Natural killer cell treated with Interleukin-12 subunit alpha and Interleukin-12 subunit beta and Interleukin-15 and Interleukin-18, amount 100 ng/mL, for 72 hours (primary cell): ENCODE results near the gene SEPTIN10. TPM values are rescaled to one million over a fixed set of nuclear protein-coding genes. Genes with fewer than 3 reads are reported as not detected.
"Not testable (repeated sequence)": the region's sequence is repeated elsewhere in the genome, so short reads cannot be mapped to it uniquely, and the experiment has no call there.

Experiments
- ATAC-seq, 2 donors: fragments of 150-1000 bp; cut with Tn5 transposase in 1 of 2; sonication (Bioruptor Pico), chemical (Tn5 transposase) in 1 of 2; 2 replicates each; pipeline ENCODE4 v1.10.0; 2021
- DNase-seq: peaks from one replicate; pipeline ENCODE4 v3.0.0; 2022; ENCODE audit warnings: low spot score
- H3K27ac Mint-ChIP-seq, 2 donors: 1 replicate in 1 of 2; 2 replicates in 1 of 2; pipeline ENCODE4 v1.8.0; 2022; ENCODE audit warnings: mixed read lengths in 2 of 2, mild to moderate bottlenecking in 1 of 2, moderate library complexity in 1 of 2
- H3K27me3 Mint-ChIP-seq, 2 donors: 1 replicate in 1 of 2; 2 replicates in 1 of 2; pipeline ENCODE4 v1.8.0; 2022; ENCODE audit warnings: mixed read lengths in 2 of 2
- H3K36me3 Mint-ChIP-seq: one replicate; pipeline ENCODE4 v1.8.0; 2022; ENCODE audit warnings: mixed read lengths
- H3K4me1 Mint-ChIP-seq, 2 donors: 1 replicate in 1 of 2; 2 replicates in 1 of 2; pipeline ENCODE4 v1.8.0; 2022; ENCODE audit warnings: low read depth in 2 of 2, mixed read lengths in 2 of 2, mild to moderate bottlenecking in 1 of 2
- H3K4me3 Mint-ChIP-seq: one replicate; pipeline ENCODE4 v1.8.0; 2022; ENCODE audit warnings: mixed read lengths
- H3K9me3 Mint-ChIP-seq: 2 replicates; pipeline ENCODE4 v1.8.0; 2022; ENCODE audit warnings: mixed read lengths
- total RNA-seq, 2 donors: library from RNA; stranded (reverse); gene quantifications; one replicate each; pipeline ENCODE4 v1.2.3, GENCODE V29; 2022

Gene SEPTIN10
- total RNA-seq, 2 donors from 2014 or later = 0.64 to 1.9 TPM

DNA sequence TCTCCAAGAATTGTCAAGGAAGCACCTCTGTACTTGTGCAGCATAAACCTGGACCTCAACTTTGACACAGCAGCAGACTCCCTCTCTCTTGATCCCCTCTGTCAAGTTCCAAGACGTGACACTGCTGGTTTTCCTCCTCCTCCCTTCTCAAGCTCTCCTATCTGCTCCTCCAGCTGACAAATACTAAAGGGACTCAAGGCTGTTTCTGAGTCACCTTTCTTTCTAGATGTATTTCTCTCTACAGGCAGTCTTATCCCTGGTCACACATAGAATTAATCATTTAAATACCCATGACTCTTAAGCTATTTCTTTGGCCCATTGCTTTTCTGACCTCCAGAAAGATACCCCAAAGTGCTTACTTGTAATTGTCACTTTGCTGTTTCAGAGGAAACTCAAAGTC is 53.5 kb downstream of the SEPTIN10 start:
- H3K36me3 Mint-ChIP-seq = no peaks in the 10 kb centered on the region
- H3K27ac Mint-ChIP-seq = no peak overlapping the region
- no peak for DNase-seq
- peaks cover 15 to 25% of the 10 kb centered on the region in 2 donors for H3K27me3 Mint-ChIP-seq
- ATAC-seq = no peak
- no peaks in the 10 kb centered on the region for H3K9me3 Mint-ChIP-seq
- no peak overlapping the region for H3K4me3 Mint-ChIP-seq
- H3K4me1 Mint-ChIP-seq = no peaks in the 10 kb centered on the region

GRCh38 chr2:109558076-109558882 is 55.5 kb downstream of the SEPTIN10 start:
- Mint-ChIP-seq H3K9me3 (no peaks in the 10 kb centered on the region), H3K4me1 (no peaks in the 10 kb centered on the region), H3K27me3 (peaks cover 20 to 32% of the 10 kb centered on the region in 2 donors), H3K27ac (no peak overlapping the region), H3K36me3 (no peaks in the 10 kb centered on the region), H3K4me3 (no peak overlapping the region)
- no peak for DNase-seq
- peak; percentile 48 to 62 for ATAC-seq

- Mint-ChIP-seq H3K4me3 (no peak overlapping the region), H3K27ac (no peak overlapping the region), H3K36me3 (no peaks in the 10 kb centered on the region), H3K27me3 (peaks cover 19 to 32% of the 10 kb centered on the region in 2 donors), H3K9me3 (no peaks in the 10 kb centered on the region), H3K4me1 (no peaks in the 10 kb centered on the region)
- DNase-seq = no peak
- no peak for ATAC-seq
Measured at GRCh38 chr2:109557309-109557708, 56.5 kb downstream of the SEPTIN10 start.

DNA sequence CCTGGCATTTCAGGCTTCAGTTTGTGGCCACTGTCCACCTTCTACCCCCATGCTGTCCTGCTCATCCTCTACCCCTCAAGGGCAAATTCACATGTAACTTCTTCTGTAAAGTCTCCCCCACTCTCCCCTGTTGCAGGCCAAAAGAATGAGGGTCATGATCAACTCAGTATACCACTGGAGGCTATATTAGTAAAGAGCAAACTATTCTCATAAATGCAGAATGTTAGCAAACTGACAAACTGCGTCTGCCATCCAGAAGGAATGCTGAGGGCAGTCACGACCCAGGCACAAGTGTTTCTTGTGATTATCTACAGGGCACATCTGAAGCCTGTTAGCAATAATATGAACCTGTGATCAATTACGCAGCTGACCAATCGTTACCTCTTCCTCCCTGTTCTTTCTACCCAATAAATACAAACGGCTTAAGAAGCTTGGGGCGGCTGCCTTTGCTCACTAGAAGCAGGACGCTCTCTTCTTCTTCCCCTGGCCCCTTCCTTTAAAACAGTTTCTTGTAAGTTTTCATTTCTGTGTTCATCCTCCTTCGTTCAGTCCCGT is 58.3 kb downstream of the SEPTIN10 start:
- no peak overlapping the region for H3K27ac Mint-ChIP-seq

GRCh38 chr2:109554758-109555157 is 59.0 kb downstream of the SEPTIN10 start:
- H3K27me3 Mint-ChIP-seq = peaks cover 10 to 20% of the 10 kb centered on the region in 2 donors
- no peaks in the 10 kb centered on the region for H3K4me1 Mint-ChIP-seq
- DNase-seq (no peak), ATAC-seq (peak in 1 of 2 donors; percentile 43)
- H3K4me3 Mint-ChIP-seq = no peak overlapping the region
- H3K9me3 Mint-ChIP-seq = no peaks in the 10 kb centered on the region
- no peak overlapping the region for H3K27ac Mint-ChIP-seq
- H3K36me3 Mint-ChIP-seq = no peaks in the 10 kb centered on the region

More for the DNA sequence above, 58.3 kb downstream of the SEPTIN10 start:
- H3K36me3 Mint-ChIP-seq = no peaks in the 10 kb centered on the region
- peaks cover 13 to 22% of the 10 kb centered on the region in 2 donors for H3K27me3 Mint-ChIP-seq
- no peak overlapping the region for H3K4me3 Mint-ChIP-seq
- DNase-seq = no peak
- no peaks in the 10 kb centered on the region for H3K4me1 Mint-ChIP-seq
- ATAC-seq = no peak
- no peaks in the 10 kb centered on the region for H3K9me3 Mint-ChIP-seq

DNA sequence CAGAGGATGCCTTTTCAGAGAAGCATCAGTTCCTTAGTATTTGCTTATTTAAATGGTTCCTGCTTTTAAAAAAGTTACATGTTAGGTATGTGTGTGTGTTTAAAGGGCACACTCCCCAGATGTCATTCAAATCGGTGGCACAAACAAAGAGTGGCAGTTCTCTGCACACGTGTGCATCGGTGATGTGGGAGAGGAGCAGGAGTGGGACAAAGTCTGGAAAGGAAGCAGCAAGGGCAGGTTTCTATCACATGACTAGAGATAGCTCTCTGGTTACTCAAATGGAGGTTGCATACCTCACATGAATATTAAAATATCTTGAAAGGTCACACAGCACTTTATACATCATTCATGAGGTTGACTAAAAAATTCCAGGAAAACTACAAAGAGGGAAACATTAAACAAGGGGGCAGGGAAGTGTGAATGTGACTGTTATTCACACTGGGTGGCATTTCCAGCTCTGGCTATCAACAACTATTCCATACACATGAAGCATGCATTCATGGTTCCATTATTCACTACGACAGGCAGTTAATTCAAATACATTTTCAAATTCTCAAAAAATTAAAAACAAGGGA is 64.7 kb downstream of the SEPTIN10 start:
- H3K4me3 Mint-ChIP-seq = no peak overlapping the region
- no peak for DNase-seq
- no peaks in the 10 kb centered on the region for H3K36me3 Mint-ChIP-seq
- H3K27me3 Mint-ChIP-seq = peaks cover 7 to 35% of the 10 kb centered on the region in 2 donors
- no peaks in the 10 kb centered on the region for H3K4me1 Mint-ChIP-seq
- H3K9me3 Mint-ChIP-seq = no peaks in the 10 kb centered on the region
- no peak for ATAC-seq
- H3K27ac Mint-ChIP-seq = no peak overlapping the region

DNA sequence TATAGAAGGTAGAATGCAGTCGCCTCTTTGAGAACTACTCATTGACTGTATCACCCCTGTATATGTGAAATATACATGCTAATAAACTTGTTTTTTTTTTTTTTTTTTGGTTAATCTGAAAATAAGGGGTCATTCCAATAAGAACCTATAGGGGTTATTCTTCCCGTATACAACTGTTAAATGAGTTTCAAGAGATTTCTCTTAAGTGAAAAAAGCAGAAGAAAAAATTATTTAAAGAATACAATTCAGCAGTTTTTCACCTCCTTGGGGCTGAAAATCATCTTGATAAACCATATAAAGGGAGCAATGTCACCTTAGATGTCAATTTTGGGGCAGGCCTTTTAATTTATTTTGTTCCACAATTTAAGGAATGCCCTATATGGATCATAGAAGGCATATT is 66.5 kb downstream of the SEPTIN10 start:
- Mint-ChIP-seq H3K9me3 (no peaks in the 10 kb centered on the region), H3K27ac (no peak overlapping the region), H3K27me3 (peaks cover 7 to 38% of the 10 kb centered on the region in 2 donors), H3K4me3 (no peak overlapping the region), H3K36me3 (no peaks in the 10 kb centered on the region), H3K4me1 (no peaks in the 10 kb centered on the region)
- no peak for ATAC-seq
- DNase-seq = no peak

DNA sequence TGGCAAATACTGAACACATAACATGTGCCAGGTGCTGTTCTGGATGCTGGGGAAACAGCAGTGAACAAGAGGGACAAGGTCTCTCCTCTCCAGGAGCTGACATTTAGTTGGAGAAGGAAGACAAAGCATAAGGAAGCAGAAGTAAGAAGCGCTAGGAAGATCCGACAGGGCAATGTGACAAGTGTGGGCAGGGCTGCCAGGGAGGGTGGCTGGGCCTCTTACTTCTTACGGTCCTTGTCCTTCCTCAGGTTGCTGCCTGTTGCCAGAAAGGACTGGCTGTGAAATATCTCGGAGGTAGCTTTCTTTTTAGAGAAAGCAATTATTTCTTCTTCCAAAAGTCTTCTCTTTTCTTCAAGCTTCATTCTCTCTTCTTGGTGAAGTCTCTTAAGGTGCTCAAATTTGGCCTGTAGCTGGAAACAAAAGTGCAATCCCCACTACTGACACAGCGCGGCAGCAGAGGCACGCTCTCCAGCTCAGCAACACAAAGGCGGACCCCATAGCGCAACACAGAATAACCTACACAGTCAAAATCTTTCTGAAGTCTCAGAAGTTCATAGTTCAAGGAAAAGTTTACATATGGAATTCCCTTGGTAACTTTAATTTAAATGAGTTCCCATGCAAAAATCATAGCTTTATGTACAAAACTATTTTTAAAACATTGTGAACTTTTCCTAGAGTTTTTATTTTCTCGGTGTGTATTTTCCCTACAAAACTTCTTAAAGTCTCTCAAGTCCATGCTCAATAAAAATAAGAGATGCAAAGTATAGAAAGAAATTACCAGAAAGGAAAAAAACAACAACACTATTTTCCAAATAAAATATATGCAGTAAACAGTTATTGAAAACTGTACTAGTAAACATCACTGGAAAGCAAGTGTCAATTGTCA is 67.7 kb downstream of the SEPTIN10 start:
- ATAC-seq (peak; percentile 76 to 77), DNase-seq (peak; percentile 66)
- Mint-ChIP-seq H3K4me3 (no peak overlapping the region), H3K4me1 (no peaks in the 10 kb centered on the region), H3K27me3 (peaks cover 16 to 42% of the 10 kb centered on the region in 2 donors), H3K27ac (no peak overlapping the region), H3K36me3 (no peaks in the 10 kb centered on the region), H3K9me3 (no peaks in the 10 kb centered on the region)

DNA sequence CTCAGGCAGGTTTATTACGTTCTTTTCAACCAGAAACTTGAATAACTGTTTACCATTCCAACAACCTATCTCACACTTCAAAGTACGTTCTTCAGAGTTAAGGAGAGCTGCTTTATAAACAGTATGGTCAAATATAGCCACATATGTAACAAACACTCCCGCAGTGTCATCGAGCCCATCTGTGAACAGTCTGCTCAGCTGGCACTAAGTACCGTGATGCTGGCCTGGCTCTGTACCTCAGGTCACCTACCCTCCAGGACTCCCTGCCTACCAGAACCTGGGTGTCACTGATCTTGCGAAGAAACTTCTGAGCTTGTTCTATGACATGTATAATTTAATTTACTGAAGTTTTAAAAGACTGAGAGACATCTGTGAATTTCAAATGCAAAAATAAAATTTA is 71.4 kb downstream of the SEPTIN10 start:
- ATAC-seq (no peak), DNase-seq (no peak)
- Mint-ChIP-seq H3K27ac (no peak overlapping the region), H3K36me3 (no peaks in the 10 kb centered on the region), H3K4me3 (no peak overlapping the region), H3K27me3 (peaks cover 20 to 42% of the 10 kb centered on the region in 2 donors), H3K4me1 (no peaks in the 10 kb centered on the region), H3K9me3 (no peaks in the 10 kb centered on the region)

GRCh38 chr2:109538546-109538945 is 75.2 kb downstream of the SEPTIN10 start:
- H3K27me3 Mint-ChIP-seq = peaks cover 24 to 27% of the 10 kb centered on the region in 2 donors
- no peak overlapping the region for H3K27ac Mint-ChIP-seq
- no peaks in the 10 kb centered on the region for H3K36me3 Mint-ChIP-seq
- H3K4me1 Mint-ChIP-seq = no peaks in the 10 kb centered on the region
- no peak overlapping the region for H3K4me3 Mint-ChIP-seq
- ATAC-seq (no peak), DNase-seq (no peak)
- H3K9me3 Mint-ChIP-seq = no peaks in the 10 kb centered on the region

DNA sequence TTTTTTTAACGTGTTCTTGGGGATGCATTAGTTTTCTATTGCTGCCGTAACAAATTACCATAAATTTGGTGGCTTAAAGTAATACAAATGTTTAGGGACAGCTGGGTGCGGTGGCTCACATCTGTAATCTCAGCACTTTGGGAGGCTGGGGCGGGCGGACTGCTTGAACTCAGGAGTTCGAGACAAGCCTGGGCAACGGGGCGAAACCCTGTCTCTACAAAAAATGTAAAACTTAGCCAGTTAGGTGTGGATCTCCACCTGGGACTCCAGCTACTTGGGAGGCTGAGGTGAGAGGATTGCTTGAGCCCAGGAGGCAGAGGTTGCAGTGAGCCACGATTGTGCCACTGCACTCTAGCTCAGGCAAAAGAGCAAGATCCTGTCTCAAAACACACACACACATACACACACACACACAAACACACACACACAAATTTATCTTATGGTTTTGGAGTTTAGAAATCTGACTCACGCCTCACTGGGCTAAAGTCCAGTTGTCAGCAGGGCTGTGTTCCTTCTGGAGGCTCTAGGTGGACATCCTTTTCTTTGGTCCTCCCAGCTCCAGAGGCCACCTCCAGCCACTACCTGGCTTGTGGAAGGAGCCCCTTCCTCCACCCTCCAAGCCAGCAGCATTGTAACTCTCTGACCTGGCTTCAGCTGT is 76.1 kb downstream of the SEPTIN10 start:
- ATAC-seq (no peak), DNase-seq (no peak)
- Mint-ChIP-seq H3K9me3 (no peaks in the 10 kb centered on the region), H3K4me3 (no peak overlapping the region), H3K4me1 (no peaks in the 10 kb centered on the region), H3K27me3 (peaks cover 24 to 27% of the 10 kb centered on the region in 2 donors), H3K27ac (no peak overlapping the region), H3K36me3 (no peaks in the 10 kb centered on the region)

GRCh38 chr2:109536556-109536955 is 77.2 kb downstream of the SEPTIN10 start:
- not testable (repeated sequence) for H3K4me3 Mint-ChIP-seq, H3K4me1 Mint-ChIP-seq, ATAC-seq, DNase-seq, H3K9me3 Mint-ChIP-seq, H3K27ac Mint-ChIP-seq, H3K36me3 Mint-ChIP-seq
- peaks cover 22 to 24% of the 10 kb centered on the region in 2 donors for H3K27me3 Mint-ChIP-seq
